Measurements from ENCODE around the gene FAM228A.

DNA sequence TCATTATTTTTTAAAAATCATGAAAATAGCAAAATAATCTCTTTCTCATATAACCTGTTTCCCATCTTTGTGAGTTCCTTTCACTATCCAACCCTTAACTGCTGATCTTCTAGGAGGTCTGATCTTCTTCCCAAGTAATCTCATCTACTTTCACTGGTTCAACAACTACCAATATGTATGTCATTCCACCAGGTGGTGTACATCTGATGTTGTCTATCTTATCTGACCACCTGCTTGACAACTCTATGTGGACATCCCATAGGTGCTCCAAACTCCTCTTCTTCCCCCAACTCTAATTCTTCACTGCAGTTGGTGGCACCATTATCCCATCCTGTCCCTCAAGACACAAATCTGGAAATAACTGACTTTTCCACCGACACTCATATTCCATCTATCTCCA, 62.5 kb downstream of the FAM228A start:
- TF ChIP-seq, protein P1, sequence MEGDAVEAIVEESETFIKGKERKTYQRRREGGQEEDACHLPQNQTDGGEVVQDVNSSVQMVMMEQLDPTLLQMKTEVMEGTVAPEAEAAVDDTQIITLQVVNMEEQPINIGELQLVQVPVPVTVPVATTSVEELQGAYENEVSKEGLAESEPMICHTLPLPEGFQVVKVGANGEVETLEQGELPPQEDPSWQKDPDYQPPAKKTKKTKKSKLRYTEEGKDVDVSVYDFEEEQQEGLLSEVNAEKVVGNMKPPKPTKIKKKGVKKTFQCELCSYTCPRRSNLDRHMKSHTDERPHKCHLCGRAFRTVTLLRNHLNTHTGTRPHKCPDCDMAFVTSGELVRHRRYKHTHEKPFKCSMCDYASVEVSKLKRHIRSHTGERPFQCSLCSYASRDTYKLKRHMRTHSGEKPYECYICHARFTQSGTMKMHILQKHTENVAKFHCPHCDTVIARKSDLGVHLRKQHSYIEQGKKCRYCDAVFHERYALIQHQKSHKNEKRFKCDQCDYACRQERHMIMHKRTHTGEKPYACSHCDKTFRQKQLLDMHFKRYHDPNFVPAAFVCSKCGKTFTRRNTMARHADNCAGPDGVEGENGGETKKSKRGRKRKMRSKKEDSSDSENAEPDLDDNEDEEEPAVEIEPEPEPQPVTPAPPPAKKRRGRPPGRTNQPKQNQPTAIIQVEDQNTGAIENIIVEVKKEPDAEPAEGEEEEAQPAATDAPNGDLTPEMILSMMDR (IDR thresholded peaks at IDR 0.05) = no peak
- no peak for TF ChIP-seq EZH2phosphoT487 (IDR thresholded peaks at IDR 0.05)
